Astrocyte of the cerebellum (primary cell): ENCODE data around the gene RAI1.

Experiments used
- DNase-seq: peaks from one replicate; pipeline ENCODE4 v3.0.0-alpha.2; 2011; ENCODE audit warnings: low read depth
- H3K4me3 ChIP-seq: 2 replicates; pipeline ENCODE4 v1.5.1; 2011; ENCODE audit warnings: mild to moderate bottlenecking, low read depth, low read length, moderate library complexity
- CTCF ChIP-seq: IDR thresholded peaks from 2 replicates; pipeline ENCODE4 v1.5.1; 2012; ENCODE audit warnings: low read length, low read depth, moderate library complexity, mild to moderate bottlenecking; ENCODE audit errors: missing control alignments
- in situ Hi-C: cut with HindIII; loops from 2 replicates; pipeline ENCODE4 v1.10.0; 2017; ENCODE audit warnings: low sequenced_read_pairs

Gene RAI1

GRCh38 chr17:17681744-17682292 is 560 bp downstream of the RAI1 start:
- in situ Hi-C loops, result no loop called here
- no peak for DNase-seq
- no peak for TF ChIP-seq CTCF
- H3K4me3 ChIP-seq, result peak overlapping the region; percentile 70

GRCh38 chr17:17682293-17682736 is 1.1 kb downstream of the RAI1 start:
- DNase-seq, result no peak
- in situ Hi-C loops, result no loop called here
- TF ChIP-seq CTCF, result no peak
- H3K4me3 ChIP-seq, result peak overlapping the region; percentile 70

- DNase-seq, result peak; percentile 56
- peak overlapping the region; percentile 70 for H3K4me3 ChIP-seq
- in situ Hi-C loops, result no loop called here
- TF ChIP-seq CTCF, result no peak
Measured at GRCh38 chr17:17682737-17683680, 1.8 kb downstream of the RAI1 start.

- H3K4me3 ChIP-seq, result peak overlapping the region; percentile 70
- in situ Hi-C loops, result no loop called here
- TF ChIP-seq CTCF, result no peak
- no peak for DNase-seq
Measured at GRCh38 chr17:17683710-17684365, 2.6 kb downstream of the RAI1 start.

GRCh38 chr17:17684906-17685774 is 3.9 kb downstream of the RAI1 start:
- TF ChIP-seq CTCF, result no peak
- no peak overlapping the region for H3K4me3 ChIP-seq
- DNase-seq, result peak; percentile 60
- in situ Hi-C loops, result no loop called here
